Immature natural killer cell (primary cell): ENCODE measurements around the gene CDH4. TPM values are rescaled to one million over a fixed set of nuclear protein-coding genes. Genes with fewer than 3 reads are reported as not detected.

Experiments used
- DNase-seq, 3 donors: peaks; one replicate each; pipeline ENCODE4 v3.0.0; 2022; ENCODE audit warnings: mixed read lengths in 1 of 3
- H3K27ac Mint-ChIP-seq, 6 donors: one replicate each; pipeline ENCODE4 v1.8.0; 2020; ENCODE audit warnings: mixed read lengths in 6 of 6, mild to moderate bottlenecking in 5 of 6, inconsistent platforms in 4 of 6, moderate library complexity in 3 of 6
- H3K27me3 Mint-ChIP-seq, 3 donors: one replicate each; pipeline ENCODE4 v1.8.0; 2020 to 2021; ENCODE audit warnings: low read depth in 3 of 3, mild to moderate bottlenecking in 3 of 3, mixed read lengths in 3 of 3, moderate library complexity in 3 of 3, inconsistent platforms in 1 of 3
- H3K36me3 Mint-ChIP-seq, 3 donors: one replicate each; pipeline ENCODE4 v1.8.0; 2020; ENCODE audit warnings: mixed read lengths in 3 of 3, inconsistent platforms in 2 of 3, mild to moderate bottlenecking in 2 of 3
- H3K4me1 Mint-ChIP-seq, 2 donors: one replicate each; pipeline ENCODE4 v1.8.0; 2020; ENCODE audit warnings: inconsistent platforms in 2 of 2, mild to moderate bottlenecking in 2 of 2, mixed read lengths in 2 of 2, moderate library complexity in 1 of 2
- H3K4me3 Mint-ChIP-seq, 5 donors: one replicate each; pipeline ENCODE4 v1.8.0; 2020; ENCODE audit warnings: mild to moderate bottlenecking in 5 of 5, mixed read lengths in 5 of 5, inconsistent platforms in 3 of 5, moderate library complexity in 3 of 5
- H3K9me3 Mint-ChIP-seq, 6 donors: one replicate each; pipeline ENCODE4 v1.8.0; 2020; ENCODE audit warnings: mild to moderate bottlenecking in 6 of 6, mixed read lengths in 6 of 6, inconsistent platforms in 4 of 6, moderate library complexity in 3 of 6
- polyA plus RNA-seq, 3 donors: library from polyadenylated mRNA; unstranded; fragments of 300-500 nt; fragmentation: Illumina TruSeq; gene quantifications; one replicate each; pipeline ENCODE4 v1.2.3, GENCODE V29; 2021

The CDH4 gene
- polyA plus RNA-seq, 3 donors from 2014 or later: not detected

DNA sequence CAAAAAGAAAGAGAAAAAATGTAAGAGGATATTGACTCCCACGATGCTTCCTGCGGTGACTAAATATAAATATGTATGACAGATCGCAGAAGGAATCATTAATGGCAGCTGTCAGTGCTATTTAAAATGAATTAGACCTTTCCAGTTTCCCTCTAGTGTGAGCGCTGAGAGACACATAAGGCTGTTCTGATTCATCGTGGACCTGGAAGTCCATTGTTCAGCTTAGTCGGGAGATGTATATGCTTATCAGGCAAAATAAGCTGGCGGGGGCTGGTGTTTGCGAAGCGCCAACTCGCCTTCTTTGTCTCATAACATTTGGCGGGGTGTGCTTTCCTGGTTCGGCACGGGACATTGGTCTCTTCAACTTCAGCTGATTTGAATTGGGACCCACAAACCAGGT is 95.4 kb downstream of the CDH4 start:
- Mint-ChIP-seq H3K4me1 (no peaks in the 10 kb centered on the region), H3K9me3 (peaks cover 0 to 2% (median 0%) of the 10 kb centered on the region in 6 donors), H3K36me3 (no peaks in the 10 kb centered on the region), H3K4me3 (no peak overlapping the region), H3K27ac (no peak overlapping the region), H3K27me3 (peaks cover 0 to 3% (median 3%) of the 10 kb centered on the region in 3 donors)
- no peak for DNase-seq

GRCh38 chr20:61349447-61350165 is 97.5 kb downstream of the CDH4 start:
- H3K4me1 Mint-ChIP-seq: no peaks in the 10 kb centered on the region

DNA sequence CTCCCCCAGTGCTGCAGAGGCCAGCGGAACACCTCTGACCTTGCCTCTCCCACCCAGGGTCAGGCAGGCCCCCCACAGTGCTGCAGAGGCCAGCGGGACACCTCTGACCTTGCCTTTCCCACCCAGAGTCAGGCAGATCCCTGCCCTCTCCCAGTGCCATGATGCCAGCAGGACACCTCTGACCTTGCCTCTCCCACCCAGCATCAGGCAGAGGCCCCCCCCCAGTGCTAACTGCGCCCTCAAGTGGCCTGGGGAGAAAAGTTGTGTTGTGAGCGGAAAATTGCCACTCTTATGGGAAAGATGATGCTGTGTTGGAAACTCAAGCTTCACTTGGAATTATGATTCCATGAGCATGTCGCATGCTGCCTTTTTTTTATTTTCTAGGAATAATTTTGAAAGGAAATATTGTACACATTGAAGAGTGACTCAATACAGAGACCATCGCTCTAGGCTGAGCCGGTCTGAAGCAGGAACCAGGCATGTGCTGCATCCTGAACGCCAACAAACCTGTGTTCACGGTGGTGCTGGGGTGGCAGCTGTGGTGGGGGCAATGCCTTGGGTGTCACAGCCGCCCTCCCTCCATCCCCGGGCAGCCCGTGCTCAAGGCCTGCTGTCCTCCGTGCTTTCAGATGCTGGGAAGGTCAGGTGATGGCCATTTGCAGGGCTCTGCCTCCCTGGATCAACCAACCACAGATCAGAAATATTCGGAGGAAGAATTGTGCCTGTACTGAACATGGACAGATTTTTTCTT is 98.6 kb downstream of the CDH4 start:
- DNase-seq: no peak
- H3K9me3 Mint-ChIP-seq: peaks cover 0 to 1% (median 0%) of the 10 kb centered on the region in 6 donors

More at GRCh38 chr20:61349447-61350165, 97.5 kb downstream of the CDH4 start:
- Mint-ChIP-seq H3K4me3 (no peak overlapping the region), H3K27ac (no peak overlapping the region), H3K9me3 (no peaks in the 10 kb centered on the region), H3K36me3 (no peaks in the 10 kb centered on the region), H3K27me3 (peaks cover 0 to 2% (median 0%) of the 10 kb centered on the region in 3 donors)
- no peak for DNase-seq

DNA sequence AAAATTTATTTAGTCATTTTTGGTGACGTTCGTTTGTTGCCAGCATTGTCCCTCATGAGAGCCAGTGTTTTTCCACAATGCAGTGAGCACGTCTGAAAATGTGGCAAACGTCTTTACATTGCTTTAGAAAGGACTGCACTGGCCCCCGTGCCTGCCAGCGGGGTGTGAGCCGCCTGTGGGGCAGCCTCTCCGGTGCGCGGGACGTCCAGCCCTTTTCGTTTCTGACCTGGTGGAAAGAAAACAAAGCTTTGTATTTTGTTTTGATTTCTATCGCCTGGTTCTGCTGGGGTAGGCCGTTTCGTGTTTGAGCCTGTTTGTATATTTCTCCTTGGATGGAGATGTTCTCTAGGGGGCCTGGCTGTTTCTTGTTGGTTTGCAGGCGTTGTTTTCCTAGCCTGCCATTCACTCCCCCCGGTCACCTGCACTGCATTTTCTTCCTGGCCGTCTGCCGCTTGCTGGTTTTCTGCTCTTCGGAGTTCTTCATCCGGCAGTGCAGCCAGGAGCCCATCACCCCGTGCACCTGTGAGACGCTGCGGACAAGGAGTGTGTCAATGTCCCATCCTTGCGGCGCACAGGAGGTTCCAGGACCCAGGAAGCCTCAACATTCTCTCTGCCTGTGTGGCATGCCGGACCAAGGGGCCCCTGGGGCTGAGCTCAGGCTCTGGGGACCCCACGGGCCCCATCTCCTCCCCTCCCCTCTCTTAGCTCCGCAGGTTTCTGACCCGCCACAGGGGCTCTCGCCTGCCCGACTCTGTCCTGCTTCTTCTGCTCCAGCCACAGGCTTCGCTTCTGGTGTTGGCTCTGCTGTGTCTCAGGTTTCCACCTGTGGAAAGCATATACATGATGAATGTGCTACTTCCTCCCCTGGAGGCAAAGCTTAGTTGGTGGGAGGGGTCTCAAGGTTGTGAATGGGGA is 100.5 kb downstream of the CDH4 start:
- H3K4me1 Mint-ChIP-seq: no peaks in the 10 kb centered on the region
- no peak overlapping the region for H3K4me3 Mint-ChIP-seq
- no peaks in the 10 kb centered on the region for H3K36me3 Mint-ChIP-seq
- H3K27me3 Mint-ChIP-seq: no peaks in the 10 kb centered on the region
- H3K9me3 Mint-ChIP-seq: peaks cover 0 to 2% (median 0%) of the 10 kb centered on the region in 6 donors
- no peak for DNase-seq
- H3K27ac Mint-ChIP-seq: no peak overlapping the region

More for the DNA sequence above, 98.6 kb downstream of the CDH4 start:
- H3K36me3 Mint-ChIP-seq: no peaks in the 10 kb centered on the region
- peaks cover 0 to 2% (median 0%) of the 10 kb centered on the region in 3 donors for H3K27me3 Mint-ChIP-seq
- H3K27ac Mint-ChIP-seq: no peak overlapping the region
- no peak overlapping the region for H3K4me3 Mint-ChIP-seq
- H3K4me1 Mint-ChIP-seq: no peaks in the 10 kb centered on the region

GRCh38 chr20:61353261-61354000 is 101.4 kb downstream of the CDH4 start:
- H3K9me3 Mint-ChIP-seq: peaks cover 0 to 2% (median 0%) of the 10 kb centered on the region in 6 donors
- no peak for DNase-seq
- H3K4me1 Mint-ChIP-seq: no peaks in the 10 kb centered on the region
- no peaks in the 10 kb centered on the region for H3K36me3 Mint-ChIP-seq
- H3K27ac Mint-ChIP-seq: no peak overlapping the region
- no peak overlapping the region for H3K4me3 Mint-ChIP-seq
- H3K27me3 Mint-ChIP-seq: no peaks in the 10 kb centered on the region

GRCh38 chr20:61354001-61354390 is 101.9 kb downstream of the CDH4 start:
- DNase-seq: no peak
- Mint-ChIP-seq H3K4me3 (no peak overlapping the region), H3K36me3 (no peaks in the 10 kb centered on the region), H3K27me3 (no peaks in the 10 kb centered on the region), H3K9me3 (peaks cover 0 to 2% (median 0%) of the 10 kb centered on the region in 6 donors), H3K27ac (no peak overlapping the region), H3K4me1 (no peaks in the 10 kb centered on the region)

- Mint-ChIP-seq H3K27me3 (no peaks in the 10 kb centered on the region), H3K4me3 (no peak overlapping the region), H3K9me3 (peaks cover 0 to 2% (median 0%) of the 10 kb centered on the region in 6 donors), H3K36me3 (no peaks in the 10 kb centered on the region), H3K4me1 (no peaks in the 10 kb centered on the region), H3K27ac (no peak overlapping the region)
- DNase-seq: no peak
Observed at GRCh38 chr20:61354501-61354900, 102.4 kb downstream of the CDH4 start.

DNA sequence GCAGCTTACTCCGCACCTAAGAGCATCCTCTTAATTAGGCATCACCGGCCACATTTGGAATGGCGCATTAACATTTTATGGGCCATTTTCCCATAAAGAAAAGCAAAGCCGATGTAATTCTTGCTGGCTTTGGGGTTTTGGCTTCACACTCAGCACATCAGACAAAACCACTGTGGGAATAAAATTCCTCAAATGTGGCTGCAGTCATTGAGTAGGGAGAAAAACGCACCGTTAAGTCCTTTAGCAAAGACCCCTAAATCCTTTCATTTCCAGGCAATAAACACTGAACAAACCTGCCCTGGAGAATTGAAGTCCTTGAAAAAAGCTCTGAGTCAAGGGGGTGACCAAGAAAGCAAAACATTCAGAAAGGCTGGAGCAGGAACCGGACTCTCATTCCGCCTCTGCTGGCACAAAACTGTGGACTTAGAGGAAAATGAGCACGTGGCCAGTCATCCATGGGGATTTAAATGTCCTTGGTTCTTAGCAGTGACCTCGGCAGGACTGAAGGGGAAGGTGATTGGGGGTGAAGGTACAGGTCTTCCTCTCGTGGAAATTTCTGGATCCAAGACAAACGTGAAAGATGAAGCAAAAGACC is 102.9 kb downstream of the CDH4 start:
- H3K4me3 Mint-ChIP-seq: no peak overlapping the region
- H3K36me3 Mint-ChIP-seq: no peaks in the 10 kb centered on the region
- no peaks in the 10 kb centered on the region for H3K4me1 Mint-ChIP-seq
- H3K27ac Mint-ChIP-seq: no peak overlapping the region
- no peaks in the 10 kb centered on the region for H3K27me3 Mint-ChIP-seq
- no peak for DNase-seq
- peaks cover 0 to 2% (median 0%) of the 10 kb centered on the region in 6 donors for H3K9me3 Mint-ChIP-seq

DNA sequence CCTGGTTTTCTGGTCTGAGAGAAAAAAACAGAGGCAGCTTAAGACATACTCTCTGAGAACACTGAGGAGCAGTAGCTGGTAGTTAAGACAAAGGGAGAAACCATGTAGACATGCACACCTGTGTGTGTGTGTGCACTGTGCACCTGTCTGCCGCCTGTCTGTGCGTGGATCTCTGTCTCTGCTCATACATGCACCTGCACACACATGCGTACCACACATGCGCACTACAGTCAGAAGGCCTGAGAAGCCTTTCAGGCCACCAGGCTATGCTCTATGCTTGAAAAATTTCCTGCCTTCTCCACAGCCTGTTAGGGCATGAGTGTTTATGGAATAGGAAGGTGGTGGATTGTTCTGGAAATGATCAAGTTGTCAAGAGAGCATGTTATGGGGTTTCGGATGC is 103.5 kb downstream of the CDH4 start:
- H3K4me1 Mint-ChIP-seq: no peaks in the 10 kb centered on the region
- H3K36me3 Mint-ChIP-seq: no peaks in the 10 kb centered on the region
- no peaks in the 10 kb centered on the region for H3K27me3 Mint-ChIP-seq
- no peak overlapping the region for H3K27ac Mint-ChIP-seq
- DNase-seq: no peak
- no peak overlapping the region for H3K4me3 Mint-ChIP-seq
- H3K9me3 Mint-ChIP-seq: peaks cover 0 to 2% (median 0%) of the 10 kb centered on the region in 6 donors

- no peak overlapping the region for H3K27ac Mint-ChIP-seq
- no peaks in the 10 kb centered on the region for H3K4me1 Mint-ChIP-seq
- H3K36me3 Mint-ChIP-seq: no peaks in the 10 kb centered on the region
- no peak for DNase-seq
- peaks cover 0 to 2% (median 0%) of the 10 kb centered on the region in 6 donors for H3K9me3 Mint-ChIP-seq
- no peak overlapping the region for H3K4me3 Mint-ChIP-seq
- H3K27me3 Mint-ChIP-seq: no peaks in the 10 kb centered on the region
Observed at GRCh38 chr20:61356196-61356595, 104.1 kb downstream of the CDH4 start.

DNA sequence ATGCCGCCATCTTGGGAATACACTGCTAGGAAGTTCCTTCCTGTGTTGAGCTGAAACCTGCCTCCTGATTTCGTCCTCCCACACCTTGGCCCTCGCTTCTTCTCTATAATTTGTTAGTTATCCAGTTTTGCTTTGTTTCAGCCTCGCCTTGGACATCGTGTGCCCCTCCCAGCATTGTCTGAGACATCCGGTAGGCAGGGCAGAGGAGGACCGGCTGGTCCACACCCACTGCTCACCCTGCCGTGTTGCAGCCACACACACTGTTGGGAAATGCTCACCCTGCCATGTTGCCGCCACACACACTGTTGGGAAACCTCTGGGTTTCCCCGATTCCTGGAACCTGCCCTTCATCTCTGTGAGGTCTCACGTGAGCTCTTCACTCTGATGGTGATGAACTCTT is 105.1 kb downstream of the CDH4 start:
- no peak for DNase-seq
- Mint-ChIP-seq H3K9me3 (peaks cover 0 to 3% (median 0%) of the 10 kb centered on the region in 6 donors), H3K36me3 (no peaks in the 10 kb centered on the region), H3K4me1 (no peaks in the 10 kb centered on the region), H3K4me3 (no peak overlapping the region), H3K27ac (no peak overlapping the region), H3K27me3 (no peaks in the 10 kb centered on the region)

- peaks cover 0 to 3% (median 0%) of the 10 kb centered on the region in 6 donors for H3K9me3 Mint-ChIP-seq
- H3K36me3 Mint-ChIP-seq: no peaks in the 10 kb centered on the region
- DNase-seq: no peak
- no peak overlapping the region for H3K4me3 Mint-ChIP-seq
- peaks cover 0 to 2% (median 0%) of the 10 kb centered on the region in 3 donors for H3K27me3 Mint-ChIP-seq
- no peak overlapping the region for H3K27ac Mint-ChIP-seq
- no peaks in the 10 kb centered on the region for H3K4me1 Mint-ChIP-seq
Observed at GRCh38 chr20:61359254-61359653, 107.2 kb downstream of the CDH4 start.

GRCh38 chr20:61360296-61360695 is 108.2 kb downstream of the CDH4 start:
- Mint-ChIP-seq H3K27me3 (peaks cover 0 to 2% (median 0%) of the 10 kb centered on the region in 3 donors), H3K4me1 (no peaks in the 10 kb centered on the region)
- no peak for DNase-seq

More at GRCh38 chr20:61360296-61360695, 108.2 kb downstream of the CDH4 start:
- H3K36me3 Mint-ChIP-seq: no peaks in the 10 kb centered on the region
- peaks cover 0 to 4% (median 1%) of the 10 kb centered on the region in 6 donors for H3K9me3 Mint-ChIP-seq
- H3K27ac Mint-ChIP-seq: no peak overlapping the region
- H3K4me3 Mint-ChIP-seq: no peak overlapping the region
